ENCODE measurements around the gene KCNMB1. TPM values are rescaled to one million over a fixed set of nuclear protein-coding genes. Genes with fewer than 3 reads are reported as not detected.

The KCNMB1 gene
- total RNA-seq, 4 donors from 2014 or later, result 0.18 to 1.5 (median 0.81) TPM

DNA sequence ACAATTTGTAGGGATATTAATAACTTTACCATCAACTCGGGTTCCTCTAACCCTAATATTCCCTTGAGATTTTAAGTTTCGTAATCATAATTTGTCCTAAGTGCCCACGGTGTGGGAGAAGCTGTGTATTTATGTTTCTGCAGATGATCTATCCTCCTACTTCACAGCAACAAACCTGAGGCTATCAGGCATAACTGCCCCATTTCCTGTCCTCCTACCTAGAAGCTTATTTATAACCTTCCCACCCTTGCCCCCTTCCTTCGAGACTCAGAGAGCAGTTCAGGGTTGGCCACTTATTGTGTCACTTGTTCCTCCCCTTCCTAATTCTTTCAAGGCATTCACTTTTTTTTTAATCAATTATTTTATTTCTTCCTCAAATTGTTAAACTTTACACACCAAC, 62.0 kb downstream of the KCNMB1 start:
- Histone ChIP-seq H3K36me3 (no peaks in the 10 kb centered on the region), H3K4me1 (peaks cover 5 to 18% (median 15%) of the 10 kb centered on the region in 4 donors), H3K27me3 (no peaks in the 10 kb centered on the region), H3K4me3 (no peak overlapping the region), H3K27ac (peak overlapping the region in 1 of 4 donors; percentile 44), H3K9me3 (no peaks in the 10 kb centered on the region)
- TF ChIP-seq, protein P1, sequence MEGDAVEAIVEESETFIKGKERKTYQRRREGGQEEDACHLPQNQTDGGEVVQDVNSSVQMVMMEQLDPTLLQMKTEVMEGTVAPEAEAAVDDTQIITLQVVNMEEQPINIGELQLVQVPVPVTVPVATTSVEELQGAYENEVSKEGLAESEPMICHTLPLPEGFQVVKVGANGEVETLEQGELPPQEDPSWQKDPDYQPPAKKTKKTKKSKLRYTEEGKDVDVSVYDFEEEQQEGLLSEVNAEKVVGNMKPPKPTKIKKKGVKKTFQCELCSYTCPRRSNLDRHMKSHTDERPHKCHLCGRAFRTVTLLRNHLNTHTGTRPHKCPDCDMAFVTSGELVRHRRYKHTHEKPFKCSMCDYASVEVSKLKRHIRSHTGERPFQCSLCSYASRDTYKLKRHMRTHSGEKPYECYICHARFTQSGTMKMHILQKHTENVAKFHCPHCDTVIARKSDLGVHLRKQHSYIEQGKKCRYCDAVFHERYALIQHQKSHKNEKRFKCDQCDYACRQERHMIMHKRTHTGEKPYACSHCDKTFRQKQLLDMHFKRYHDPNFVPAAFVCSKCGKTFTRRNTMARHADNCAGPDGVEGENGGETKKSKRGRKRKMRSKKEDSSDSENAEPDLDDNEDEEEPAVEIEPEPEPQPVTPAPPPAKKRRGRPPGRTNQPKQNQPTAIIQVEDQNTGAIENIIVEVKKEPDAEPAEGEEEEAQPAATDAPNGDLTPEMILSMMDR (IDR thresholded peaks at IDR 0.05), result no peak
- TF ChIP-seq POLR2A (IDR thresholded peaks at IDR 0.05), result no peak
- DNase-seq, result no peak

Other genes starting within 250 kb of the KCNMB1 start
- gene C5orf58, start 156.4 kb downstream of the KCNMB1 start, total RNA-seq, result not detected
- gene LCP2, start 91.6 kb downstream of the KCNMB1 start, total RNA-seq, result 100 to 1,000 TPM in 1 of 4 donors, 10 to 100 TPM in 3; 27.1 to 139 (median 33.9) TPM
- not detected for gene KCNIP1, start 114.7 kb upstream of the KCNMB1 start, total RNA-seq